HG03095 (cell line): ENCODE data around the gene IL17RB.

Experiments used
- ATAC-seq: cut with Tn5 transposase; IDR thresholded peaks from one replicate; pipeline ENCODE4 v1.9.1; 2021; ENCODE audit warnings: moderate library complexity; ENCODE audit not compliant: unreplicated experiment

IL17RB gene

DNA sequence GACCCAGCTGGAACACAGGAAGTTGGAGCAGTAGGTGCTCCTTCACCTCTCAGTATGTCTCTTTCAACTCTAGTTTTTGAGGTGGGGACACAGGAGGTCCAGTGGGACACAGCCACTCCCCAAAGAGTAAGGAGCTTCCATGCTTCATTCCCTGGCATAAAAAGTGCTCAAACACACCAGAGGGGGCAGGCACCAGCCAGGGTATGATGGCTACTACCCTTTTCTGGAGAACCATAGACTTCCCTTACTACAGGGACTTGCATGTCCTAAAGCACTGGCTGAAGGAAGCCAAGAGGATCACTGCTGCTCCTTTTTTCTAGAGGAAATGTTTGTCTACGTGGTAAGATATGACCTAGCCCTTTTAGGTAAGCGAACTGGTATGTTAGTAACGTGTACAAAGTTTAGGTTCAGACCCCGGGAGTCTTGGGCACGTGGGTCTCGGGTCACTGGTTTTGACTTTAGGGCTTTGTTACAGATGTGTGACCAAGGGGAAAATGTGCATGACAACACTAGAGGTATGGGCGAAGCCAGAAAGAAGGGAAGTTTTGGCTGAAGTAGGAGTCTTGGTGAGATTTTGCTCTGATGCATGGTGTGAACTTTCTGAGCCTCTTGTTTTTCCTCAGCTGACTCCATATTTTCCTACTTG, 11.9 kb downstream of the IL17RB start:
- no peak for ATAC-seq

GRCh38 chr3:53859178-53859577, 12.8 kb downstream of the IL17RB start:
- ATAC-seq = no peak

- ATAC-seq = no peak
These were observed 13.8 kb downstream of the IL17RB start for GRCh38 chr3:53860196-53860595.

GRCh38 chr3:53862241-53862640, 15.9 kb downstream of the IL17RB start:
- ATAC-seq = no peak

DNA sequence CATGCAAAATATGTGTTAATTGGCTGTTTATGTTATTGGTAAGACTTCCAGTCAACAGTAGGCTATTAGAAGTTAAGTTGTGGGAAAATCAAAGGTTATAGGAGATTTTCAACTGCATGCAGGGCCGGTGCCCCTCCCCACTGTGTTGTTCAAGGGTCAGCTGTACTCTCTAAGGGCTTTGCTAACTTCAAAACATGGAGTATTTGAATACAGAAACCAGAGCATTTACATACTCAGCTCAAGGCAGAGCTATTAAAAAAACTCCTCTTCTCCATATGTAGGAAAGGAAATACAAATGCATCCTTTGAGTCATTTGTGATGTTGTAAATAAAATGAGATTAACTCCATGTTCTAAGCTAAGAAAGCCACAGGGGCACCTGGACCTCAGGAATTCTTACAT, 16.8 kb downstream of the IL17RB start:
- ATAC-seq = no peak

DNA sequence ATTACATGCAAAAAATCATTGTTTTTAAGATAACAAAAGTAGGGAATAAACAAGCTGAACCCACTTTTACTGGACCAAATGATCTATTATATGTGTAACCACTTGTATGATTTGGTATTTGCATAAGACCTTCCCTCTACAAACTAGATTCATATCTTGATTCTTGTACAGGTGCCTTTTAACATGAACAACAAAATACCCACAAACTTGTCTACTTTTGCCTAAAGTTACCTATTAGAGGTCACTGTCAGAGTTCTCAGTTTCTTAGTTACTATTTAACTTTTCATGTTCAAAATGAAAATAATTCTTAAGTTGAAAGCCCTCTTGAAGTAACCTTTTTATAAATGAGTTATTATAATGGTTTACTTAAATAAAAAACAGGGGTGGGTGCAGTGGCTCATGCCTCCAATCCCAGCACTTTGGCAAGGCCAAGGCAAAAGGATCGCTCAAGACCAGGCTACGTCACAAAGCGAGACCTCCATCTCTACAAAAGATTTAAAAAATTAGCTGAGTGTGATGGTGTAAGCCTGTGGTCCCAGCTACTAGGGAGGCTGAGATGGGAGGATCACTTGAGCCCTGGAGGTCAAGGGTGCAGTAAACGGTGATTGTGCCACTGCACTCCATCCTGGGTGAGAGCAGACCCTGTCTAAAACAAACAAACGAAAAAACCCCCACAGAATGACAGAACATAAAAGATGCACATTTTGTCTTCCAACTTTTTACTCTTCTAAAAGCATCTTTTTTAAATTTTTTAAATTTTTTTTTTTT, 19.5 kb downstream of the IL17RB start:
- ATAC-seq = no peak

GRCh38 chr3:53880396-53881345, 34.3 kb downstream of the IL17RB start:
- ATAC-seq = no peak

GRCh38 chr3:53881691-53882593, 35.6 kb downstream of the IL17RB start, which contains the start of gene ACTR8:
Gene ACTR8 (minus strand): TSS chr3:53882152. CDS start chr3:53882101, 51 bp downstream.
- ATAC-seq = peak; percentile 82

DNA sequence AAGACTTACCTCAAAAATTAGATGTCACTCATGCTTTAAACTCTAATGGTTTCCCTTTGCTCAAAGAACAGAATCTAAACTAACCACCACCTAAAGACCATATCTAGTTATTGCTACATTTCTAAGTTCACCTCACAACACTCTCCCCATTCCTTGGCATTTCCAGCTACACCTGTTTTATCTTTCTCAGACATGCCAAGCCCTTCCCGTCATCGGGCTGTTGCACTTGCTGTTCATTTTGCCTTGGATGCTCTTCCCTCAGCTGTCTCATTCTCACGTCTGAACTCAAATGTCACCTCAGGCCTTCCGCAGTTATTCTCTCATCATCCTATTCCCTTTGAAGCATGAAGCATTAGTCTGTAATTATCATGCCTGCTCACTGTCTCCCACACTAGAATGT, 36.6 kb downstream of the IL17RB start:
- ATAC-seq = no peak

GRCh38 chr3:53884623-53885022, 38.3 kb downstream of the IL17RB start:
- no peak for ATAC-seq

GRCh38 chr3:53885239-53885638, 38.9 kb downstream of the IL17RB start:
- ATAC-seq = no peak

DNA sequence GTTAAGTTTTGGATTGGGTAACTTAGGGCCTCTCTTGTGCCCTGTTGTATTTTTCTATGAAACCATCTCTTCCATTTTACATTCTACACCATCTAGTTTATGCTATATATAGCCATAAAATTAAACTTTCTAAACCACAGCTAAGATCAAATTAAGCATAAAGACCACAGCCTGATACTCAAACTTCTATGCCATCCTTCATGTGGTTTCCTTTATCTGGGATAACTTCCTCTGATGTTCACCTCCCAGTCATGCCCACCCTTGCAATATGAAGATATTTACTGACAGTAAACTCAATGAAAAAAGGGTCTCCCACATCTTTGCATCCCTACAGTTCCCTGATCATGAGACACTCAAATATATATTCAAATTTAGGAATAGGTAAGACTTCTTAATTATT, 41.1 kb downstream of the IL17RB start:
- no peak for ATAC-seq

- ATAC-seq = no peak
These were observed 41.9 kb downstream of the IL17RB start for GRCh38 chr3:53888232-53888631.

GRCh38 chr3:53890726-53891475, 44.5 kb downstream of the IL17RB start:
- ATAC-seq = no peak

GRCh38 chr3:53891497-53892285, 45.3 kb downstream of the IL17RB start, which contains the start of gene SELENOK:
Gene SELENOK (minus strand): TSS chr3:53891859.
- ATAC-seq = peak; percentile 93

- no peak for ATAC-seq
These were observed 45.9 kb downstream of the IL17RB start for GRCh38 chr3:53892286-53892637.

DNA sequence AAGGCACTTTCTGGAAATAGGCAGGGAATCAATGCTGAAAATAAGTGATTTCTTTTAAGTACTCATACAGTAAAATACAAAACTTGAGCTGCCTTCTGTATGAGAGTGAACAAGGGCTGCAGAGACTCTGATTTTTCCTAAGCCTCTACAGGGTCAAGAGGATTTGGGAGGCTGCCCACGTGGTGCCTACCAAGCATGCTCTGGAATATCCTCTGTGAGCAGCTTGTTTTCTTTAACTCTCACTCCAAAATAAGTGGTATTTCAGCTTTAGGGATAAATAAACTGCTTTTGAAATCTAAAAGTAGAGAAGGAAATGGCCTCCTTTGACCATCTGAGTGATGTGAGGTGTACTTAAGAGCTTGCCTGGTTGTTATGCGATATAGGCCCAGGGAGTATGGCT, 53.4 kb downstream of the IL17RB start:
- no peak for ATAC-seq

DNA sequence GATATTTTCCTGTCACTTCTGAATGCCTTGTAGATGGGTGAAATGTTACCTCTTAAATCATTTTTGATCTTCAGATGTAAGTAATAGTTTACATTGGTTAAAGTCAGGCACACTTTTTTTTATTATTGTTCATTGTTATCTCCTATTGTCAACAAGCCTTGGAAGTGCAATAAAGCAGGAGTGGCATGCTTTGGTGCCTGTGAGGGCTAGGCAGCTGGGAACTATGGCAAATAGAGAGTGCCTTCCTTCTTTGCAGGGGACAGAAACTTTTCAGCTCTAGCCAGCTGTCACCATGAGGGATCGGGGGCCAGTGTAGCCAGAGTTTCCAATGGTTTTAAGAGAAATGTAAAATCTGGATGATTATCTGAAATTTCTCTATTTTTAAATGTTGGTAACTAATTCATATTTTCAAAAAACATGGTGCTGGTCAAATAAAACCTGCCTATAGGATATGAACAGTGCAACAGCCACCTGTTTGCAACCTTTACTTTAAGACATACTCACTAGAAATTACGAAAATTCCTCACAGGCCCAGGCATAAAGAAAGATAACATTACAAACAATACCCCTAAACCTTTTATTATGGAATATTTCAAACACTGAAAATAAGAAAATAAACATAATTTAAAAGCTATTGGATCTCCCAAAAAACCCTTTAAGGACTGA, 54.4 kb downstream of the IL17RB start:
- no peak for ATAC-seq
